ENCODE data around the gene SYT8. TPM values are rescaled to one million over a fixed set of nuclear protein-coding genes. Genes with fewer than 3 reads are reported as not detected.

The SYT8 gene
- total RNA-seq, 1 donor from 2014 or later = not detected

DNA sequence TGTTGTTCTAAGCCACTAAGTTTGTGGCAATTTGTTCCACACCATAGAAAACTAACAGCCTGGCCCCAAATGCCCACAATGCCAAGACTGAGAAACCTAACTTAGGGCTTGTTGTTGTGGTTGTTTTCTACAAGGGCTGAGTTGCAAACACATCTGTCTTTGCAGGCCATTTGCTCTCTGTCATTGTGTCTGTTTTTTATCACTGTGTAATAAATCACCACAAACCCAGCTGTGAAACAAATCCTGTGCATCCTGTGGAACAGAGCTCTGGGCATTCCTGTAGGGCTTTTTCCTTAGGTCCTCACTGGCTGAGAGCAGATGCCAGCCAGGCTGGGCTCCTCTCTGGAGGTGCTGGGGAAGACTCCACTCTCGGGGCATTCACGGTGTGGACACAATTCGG, 15.7 kb upstream of the SYT8 start:
- H3K4me3 Mint-ChIP-seq = no peak overlapping the region
- peaks cover 8% of the 10 kb centered on the region for H3K27me3 Mint-ChIP-seq
- DNase-seq (no peak), ATAC-seq (ENCODE audit: low read depth) (no peak)
- ChIA-PET POLR2A (no interaction called here), CTCF (no interaction called here)
- peaks cover 3% of the 10 kb centered on the region for H3K9me3 Mint-ChIP-seq
- TF ChIP-seq, protein P1, sequence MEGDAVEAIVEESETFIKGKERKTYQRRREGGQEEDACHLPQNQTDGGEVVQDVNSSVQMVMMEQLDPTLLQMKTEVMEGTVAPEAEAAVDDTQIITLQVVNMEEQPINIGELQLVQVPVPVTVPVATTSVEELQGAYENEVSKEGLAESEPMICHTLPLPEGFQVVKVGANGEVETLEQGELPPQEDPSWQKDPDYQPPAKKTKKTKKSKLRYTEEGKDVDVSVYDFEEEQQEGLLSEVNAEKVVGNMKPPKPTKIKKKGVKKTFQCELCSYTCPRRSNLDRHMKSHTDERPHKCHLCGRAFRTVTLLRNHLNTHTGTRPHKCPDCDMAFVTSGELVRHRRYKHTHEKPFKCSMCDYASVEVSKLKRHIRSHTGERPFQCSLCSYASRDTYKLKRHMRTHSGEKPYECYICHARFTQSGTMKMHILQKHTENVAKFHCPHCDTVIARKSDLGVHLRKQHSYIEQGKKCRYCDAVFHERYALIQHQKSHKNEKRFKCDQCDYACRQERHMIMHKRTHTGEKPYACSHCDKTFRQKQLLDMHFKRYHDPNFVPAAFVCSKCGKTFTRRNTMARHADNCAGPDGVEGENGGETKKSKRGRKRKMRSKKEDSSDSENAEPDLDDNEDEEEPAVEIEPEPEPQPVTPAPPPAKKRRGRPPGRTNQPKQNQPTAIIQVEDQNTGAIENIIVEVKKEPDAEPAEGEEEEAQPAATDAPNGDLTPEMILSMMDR (IDR thresholded peaks at IDR 0.05) = no peak
- no peaks in the 10 kb centered on the region for H3K4me1 Mint-ChIP-seq
- intact Hi-C loops (cut with micrococcal nuclease) = no loop called here
- no peak overlapping the region for H3K27ac Mint-ChIP-seq
- no peaks in the 10 kb centered on the region for H3K36me3 Mint-ChIP-seq (ENCODE audit: low read depth)

DNA sequence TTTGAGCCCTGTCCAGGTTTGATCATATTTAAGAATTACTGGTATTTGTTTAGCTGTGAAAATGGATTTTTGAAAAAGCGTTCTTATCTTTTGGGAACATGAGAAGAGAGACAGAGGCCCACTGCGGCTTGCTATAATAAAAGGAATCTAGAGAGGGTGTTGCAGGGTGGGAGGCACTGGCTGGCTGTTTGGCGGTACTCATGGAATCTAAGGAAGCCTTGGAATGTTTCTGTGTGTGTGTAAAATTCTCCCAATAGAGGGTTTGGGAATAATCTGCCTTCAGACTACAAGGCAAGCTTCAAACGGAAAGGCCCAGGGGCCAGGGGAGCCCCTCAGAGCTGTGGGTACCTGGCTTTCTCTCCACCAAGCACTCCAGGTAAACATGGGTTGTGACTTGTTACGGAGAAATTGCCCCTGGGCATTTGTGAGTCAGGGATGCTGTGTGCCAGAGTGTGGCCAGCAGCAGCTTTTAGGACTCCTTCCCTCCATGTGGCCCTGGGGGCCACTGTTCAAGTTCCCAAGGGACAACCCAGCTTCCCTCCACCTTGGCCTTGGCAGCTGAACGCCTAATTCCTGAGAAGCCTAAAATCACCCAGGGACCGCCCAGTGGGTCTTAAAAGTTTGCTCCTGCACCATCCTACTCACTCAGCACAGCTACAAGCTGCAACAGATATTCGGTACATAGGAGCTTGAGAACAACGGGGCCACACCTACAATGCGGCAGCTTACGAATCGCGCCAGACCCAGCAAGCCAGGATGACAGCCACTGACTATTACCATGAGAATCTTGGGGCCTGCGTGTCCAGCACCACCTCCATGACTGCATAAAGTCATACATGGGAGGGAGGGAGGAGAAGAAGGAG, 14.1 kb upstream of the SYT8 start:
- intact Hi-C loops (cut with micrococcal nuclease) = no loop called here
- CTCF ChIA-PET = interaction anchor here (1.6 kb wide), 1 partner anchor 12 kb away, joined by 4 read pairs; no protein-coding TSS in a partner anchor
- H3K27ac Mint-ChIP-seq = no peak overlapping the region

DNA sequence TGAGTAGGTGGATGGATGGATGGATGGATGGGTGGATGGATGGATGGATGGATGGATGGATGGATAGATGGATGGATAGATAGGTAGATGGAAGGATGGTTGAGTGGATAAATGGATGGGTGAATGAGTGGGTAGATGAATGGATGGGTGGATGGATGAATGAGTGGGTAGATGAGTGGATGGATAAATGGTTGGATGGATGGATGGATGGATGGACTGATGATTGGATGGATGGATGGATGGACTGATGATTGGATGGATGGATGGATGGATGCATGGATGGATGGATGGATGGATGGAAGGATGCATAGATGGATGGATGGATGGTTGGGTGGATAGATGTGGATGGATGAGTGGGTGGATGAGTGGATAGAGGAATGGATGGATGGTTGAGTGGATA, 13.2 kb upstream of the SYT8 start:
- TF ChIP-seq, protein P1 (IDR thresholded peaks at IDR 0.05) = no peak
- CTCF ChIA-PET = interaction anchor here (1.6 kb wide), 1 partner anchor 11 kb away, joined by 4 read pairs; no protein-coding TSS in a partner anchor
- H3K27me3 Mint-ChIP-seq = peaks cover 10% of the 10 kb centered on the region
- intact Hi-C loops (cut with micrococcal nuclease) = no loop called here
- POLR2A ChIA-PET = no interaction called here
- no peaks in the 10 kb centered on the region for H3K4me1 Mint-ChIP-seq
- peaks cover 3% of the 10 kb centered on the region for H3K9me3 Mint-ChIP-seq
- ATAC-seq (ENCODE audit: low read depth) (no peak), DNase-seq (no peak)
- H3K4me3 Mint-ChIP-seq = no peak overlapping the region
- H3K36me3 Mint-ChIP-seq (ENCODE audit: low read depth) = no peaks in the 10 kb centered on the region
- H3K27ac Mint-ChIP-seq = no peak overlapping the region

More for the DNA sequence above, 14.1 kb upstream of the SYT8 start:
- ATAC-seq (ENCODE audit: low read depth) (no peak), DNase-seq (no peak)
- TF ChIP-seq, protein P1 (IDR thresholded peaks at IDR 0.05) = no peak
- no peak overlapping the region for H3K4me3 Mint-ChIP-seq
- peaks cover 10% of the 10 kb centered on the region for H3K27me3 Mint-ChIP-seq
- peaks cover 3% of the 10 kb centered on the region for H3K9me3 Mint-ChIP-seq
- POLR2A ChIA-PET = no interaction called here
- no peaks in the 10 kb centered on the region for H3K4me1 Mint-ChIP-seq
- H3K36me3 Mint-ChIP-seq (ENCODE audit: low read depth) = no peaks in the 10 kb centered on the region

DNA sequence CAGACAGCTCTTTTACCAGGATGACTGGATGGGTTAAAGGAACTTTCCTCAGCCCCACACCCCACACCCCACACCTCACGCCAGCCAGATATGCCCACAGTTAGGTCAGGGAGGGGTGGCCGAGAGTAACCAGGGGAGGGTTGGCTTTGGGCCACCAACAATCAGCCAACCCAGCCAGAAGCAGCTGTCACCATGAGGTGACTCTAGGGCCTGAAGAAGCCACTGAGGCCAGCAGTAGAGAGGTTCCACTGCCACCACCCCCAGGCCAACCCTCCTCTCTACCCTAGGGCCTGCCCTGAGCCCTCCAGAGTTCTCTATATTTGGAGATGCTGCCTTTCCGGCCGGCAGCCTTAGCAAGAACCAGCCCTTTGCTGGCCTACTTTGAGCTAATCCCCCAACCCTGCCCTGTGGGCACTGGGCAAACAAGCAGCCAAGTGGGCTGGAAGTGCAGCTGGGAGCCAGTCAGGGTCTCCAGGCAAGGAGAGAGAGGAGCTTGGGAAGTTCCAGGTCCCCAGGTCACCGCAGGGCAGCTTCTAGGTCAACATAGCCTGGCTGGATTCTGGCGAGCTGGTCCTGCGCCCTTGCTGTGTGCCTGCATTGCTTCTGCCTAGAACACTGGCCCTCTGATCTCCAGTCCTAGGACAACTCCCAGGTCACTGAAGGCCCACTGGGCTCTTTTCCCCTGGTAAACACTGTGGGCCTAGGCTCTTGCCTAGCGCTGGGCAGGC, 12.0 kb upstream of the SYT8 start:
- Mint-ChIP-seq H3K4me3 (no peak overlapping the region), H3K27ac (no peak overlapping the region), H3K27me3 (peaks cover 12% of the 10 kb centered on the region), H3K9me3 (peaks cover 3% of the 10 kb centered on the region), H3K4me1 (no peaks in the 10 kb centered on the region), H3K36me3 (ENCODE audit: low read depth) (no peaks in the 10 kb centered on the region)
- TF ChIP-seq, protein P1 (IDR thresholded peaks at IDR 0.05) = no peak
- ChIA-PET CTCF (interaction anchor here (1.2 kb wide), 1 partner anchor 129 kb away, joined by 6 read pairs; no protein-coding TSS in a partner anchor), POLR2A (no interaction called here)
- no peak for ATAC-seq (ENCODE audit: low read depth)
- DNase-seq = no peak
- intact Hi-C loops (cut with micrococcal nuclease) = no loop called here
